HEK293 (cell line): ENCODE data around the gene IGFL2.

ENCODE experiments used
- GLI4 ChIP-seq: fragments of 450-650 bp; formaldehyde crosslinking; IDR thresholded peaks from 2 replicates; pipeline ENCODE4 v1.5.1; 2016; ENCODE audit warnings: missing biosample characterization, missing genetic modification characterization
- GLIS1 ChIP-seq: fragments of 450-650 bp; formaldehyde crosslinking; IDR thresholded peaks from 2 replicates; pipeline ENCODE4 v1.5.1; 2016; ENCODE audit warnings: missing biosample characterization, missing genetic modification characterization
- KLF10 ChIP-seq: fragments of 450-650 bp; IDR thresholded peaks from 2 replicates; pipeline ENCODE4 v1.5.1; 2018; ENCODE audit warnings: missing biosample characterization, mild to moderate bottlenecking, missing genetic modification characterization
- KLF8 ChIP-seq: fragments of 450-650 bp; formaldehyde crosslinking; IDR thresholded peaks from 2 replicates; pipeline ENCODE4 v1.5.1; 2016; ENCODE audit warnings: missing biosample characterization, missing genetic modification characterization
- SP2 ChIP-seq: fragments of 450-650 bp; formaldehyde crosslinking; IDR thresholded peaks from 2 replicates; pipeline ENCODE4 v1.5.1; 2016; ENCODE audit warnings: missing biosample characterization, missing genetic modification characterization
- TCF7L2 ChIP-seq: IDR thresholded peaks from 2 replicates; pipeline ENCODE4 v1.6.1; 2011; ENCODE audit warnings: low read depth, mild to moderate bottlenecking, inconsistent platforms, low read length, moderate library complexity, borderline replicate concordance
- YY1 ChIP-seq: fragments of 450-650 bp; formaldehyde crosslinking; IDR thresholded peaks from 2 replicates; pipeline ENCODE4 v1.5.1; 2018; ENCODE audit warnings: missing biosample characterization, missing genetic modification characterization
- ZBTB48 ChIP-seq: fragments of 450-650 bp; formaldehyde crosslinking; IDR thresholded peaks from 2 replicates; pipeline ENCODE4 v1.5.1; 2016; ENCODE audit warnings: missing biosample characterization, missing genetic modification characterization
- ZFP69B ChIP-seq: fragments of 450-650 bp; formaldehyde crosslinking; IDR thresholded peaks from 2 replicates; pipeline ENCODE4 v1.5.1; 2016; ENCODE audit warnings: missing biosample characterization, missing genetic modification characterization
- ZNF155 ChIP-seq: fragments of 450-650 bp; formaldehyde crosslinking; IDR thresholded peaks from 2 replicates; pipeline ENCODE4 v1.5.1; 2016; ENCODE audit warnings: missing biosample characterization, missing genetic modification characterization
- ZNF16 ChIP-seq: fragments of 450-650 bp; formaldehyde crosslinking; IDR thresholded peaks from 2 replicates; pipeline ENCODE4 v1.5.1; 2016; ENCODE audit warnings: low read depth, missing biosample characterization, missing genetic modification characterization
- ZNF23 ChIP-seq: fragments of 450-650 bp; formaldehyde crosslinking; IDR thresholded peaks from 2 replicates; pipeline ENCODE4 v1.5.1; 2016; ENCODE audit warnings: missing biosample characterization, missing genetic modification characterization, borderline replicate concordance
- ZNF266 ChIP-seq: fragments of 450-650 bp; formaldehyde crosslinking; IDR thresholded peaks from 2 replicates; pipeline ENCODE4 v1.5.1; 2016; ENCODE audit warnings: missing biosample characterization, missing genetic modification characterization, low read depth
- ZNF335 ChIP-seq: fragments of 450-650 bp; formaldehyde crosslinking; conservative IDR thresholded peaks from 2 replicates; pipeline ENCODE4 v1.5.1; 2016; ENCODE audit warnings: missing biosample characterization, missing genetic modification characterization
- ZNF354C ChIP-seq: fragments of 450-650 bp; formaldehyde crosslinking; IDR thresholded peaks from 2 replicates; pipeline ENCODE4 v1.5.1; 2016; ENCODE audit warnings: missing biosample characterization, missing genetic modification characterization, low read depth, borderline replicate concordance
- ZNF366 ChIP-seq: fragments of 450-650 bp; formaldehyde crosslinking; conservative IDR thresholded peaks from 2 replicates; pipeline ENCODE4 v1.5.1; 2016; ENCODE audit warnings: missing biosample characterization, missing genetic modification characterization
- ZNF391 ChIP-seq: fragments of 450-650 bp; formaldehyde crosslinking; IDR thresholded peaks from 2 replicates; pipeline ENCODE4 v1.5.1; 2016; ENCODE audit warnings: low read depth, missing biosample characterization, missing genetic modification characterization, borderline replicate concordance
- ZNF510 ChIP-seq: fragments of 450-650 bp; formaldehyde crosslinking; IDR thresholded peaks from 2 replicates; pipeline ENCODE4 v1.5.1; 2018; ENCODE audit warnings: mild to moderate bottlenecking, missing genetic modification characterization, missing biosample characterization; ENCODE audit not compliant: insufficient replicate concordance
- ZNF521 ChIP-seq: fragments of 450-650 bp; formaldehyde crosslinking; IDR thresholded peaks from 2 replicates; pipeline ENCODE4 v1.5.1; 2017; ENCODE audit warnings: missing biosample characterization, mild to moderate bottlenecking, missing genetic modification characterization
- ZNF610 ChIP-seq: fragments of 450-650 bp; formaldehyde crosslinking; IDR thresholded peaks from 2 replicates; pipeline ENCODE4 v1.5.1; 2016; ENCODE audit warnings: missing biosample characterization, missing genetic modification characterization, borderline replicate concordance
- ZNF629 ChIP-seq: fragments of 450-650 bp; formaldehyde crosslinking; IDR thresholded peaks from 2 replicates; pipeline ENCODE4 v1.5.1; 2017; ENCODE audit warnings: missing biosample characterization, missing genetic modification characterization
- ZNF660 ChIP-seq: fragments of 450-650 bp; IDR thresholded peaks from 2 replicates; pipeline ENCODE4 v1.5.1; 2018; ENCODE audit warnings: missing biosample characterization, mild to moderate bottlenecking, missing genetic modification characterization
- ZNF664 ChIP-seq: fragments of 450-650 bp; formaldehyde crosslinking; IDR thresholded peaks from 2 replicates; pipeline ENCODE4 v1.5.1; 2016; ENCODE audit warnings: missing biosample characterization, missing genetic modification characterization
- TF ChIP-seq, protein P1 (sequence below): fragments of 450-650 bp; formaldehyde crosslinking; IDR thresholded peaks from 2 replicates; pipeline ENCODE4 v1.5.1; 2016; ENCODE audit warnings: missing biosample characterization, missing genetic modification characterization
- TF ChIP-seq, protein P2 (sequence below): fragments of 450-650 bp; formaldehyde crosslinking; IDR thresholded peaks from 2 replicates; pipeline ENCODE4 v1.5.1; 2016; ENCODE audit warnings: missing biosample characterization, missing genetic modification characterization
- TF ChIP-seq, protein P3 (sequence below): fragments of 450-650 bp; formaldehyde crosslinking; IDR thresholded peaks from 2 replicates; pipeline ENCODE4 v1.5.1; 2016; ENCODE audit warnings: missing biosample characterization, missing genetic modification characterization
- TF ChIP-seq, protein P4 (sequence below): fragments of 450-650 bp; formaldehyde crosslinking; IDR thresholded peaks from 2 replicates; pipeline ENCODE4; 2016; ENCODE audit warnings: missing biosample characterization, missing genetic modification characterization
- TF ChIP-seq, protein P5 (sequence below): fragments of 450-650 bp; formaldehyde crosslinking; IDR thresholded peaks from 2 replicates; pipeline ENCODE4 v1.5.1; 2016; ENCODE audit warnings: missing biosample characterization, missing genetic modification characterization
- TF ChIP-seq, protein P6 (sequence below): fragments of 450-650 bp; formaldehyde crosslinking; IDR thresholded peaks from 2 replicates; pipeline ENCODE4 v1.5.1; 2016; ENCODE audit warnings: missing biosample characterization, missing genetic modification characterization
- TF ChIP-seq, protein P7 (sequence below): fragments of 450-650 bp; formaldehyde crosslinking; IDR thresholded peaks from 2 replicates; pipeline ENCODE4 v1.5.1; 2017; ENCODE audit warnings: missing biosample characterization, missing genetic modification characterization

IGFL2 gene

DNA sequence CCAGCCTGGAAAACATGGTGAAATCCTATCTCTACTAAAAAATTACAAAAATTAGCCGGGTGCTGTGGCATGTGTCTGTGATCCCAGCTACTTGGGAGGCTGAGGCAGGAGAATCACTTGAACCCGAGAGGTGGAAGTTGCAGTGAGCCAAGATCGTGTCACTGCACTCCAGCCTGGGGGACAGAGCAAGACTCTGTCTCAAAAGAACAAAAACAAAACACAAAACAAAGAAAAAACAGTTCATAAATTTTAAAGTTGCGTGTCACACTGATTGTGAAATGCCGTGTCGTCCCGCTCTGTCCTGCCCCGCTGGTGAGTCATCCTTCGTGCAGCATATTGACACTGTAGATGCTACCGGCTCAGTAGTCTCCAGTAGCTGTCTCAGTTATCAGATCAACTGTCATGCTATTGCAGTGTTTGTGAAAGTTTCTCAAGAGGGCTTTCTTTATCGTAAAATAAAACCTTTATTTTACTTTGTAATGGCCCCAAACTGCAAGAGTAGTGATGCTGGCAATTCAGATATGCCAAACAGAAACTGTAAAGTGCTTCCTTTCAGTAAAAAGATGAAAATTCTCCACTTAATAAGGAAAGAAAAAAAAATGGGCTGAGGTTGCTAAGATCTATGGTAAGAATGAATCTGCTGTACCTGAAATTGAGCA is 45.1 kb downstream of the IGFL2 start (continued):
- TF ChIP-seq GLIS1 (tag by site-specific recombination) (peak; percentile 24; the same call in 1 of the 2 replicates), YY1 (no peak), ZFP69B (tag by site-specific recombination) (peak; percentile 47; the same call in 1 of the 2 replicates), ZNF664 (tag by site-specific recombination) (no peak), ZNF521 (tag by site-specific recombination) (no peak), ZNF16 (no peak), TCF7L2 (no peak), ZNF629 (tag by site-specific recombination) (peak; percentile 72), KLF10 (tag by site-specific recombination) (no peak), ZNF266 (tag by site-specific recombination) (no peak), SP2 (no peak), ZBTB48 (tag by site-specific recombination) (no peak), KLF8 (tag by site-specific recombination) (peak; percentile 61), ZNF23 (tag by site-specific recombination) (no peak), ZNF155 (tag by site-specific recombination) (no peak), ZNF391 (tag by site-specific recombination) (peak; percentile 50; the same call in 1 of the 2 replicates), ZNF660 (tag by site-specific recombination) (peak; percentile 84), GLI4 (tag by site-specific recombination) (no peak), ZNF510 (tag by site-specific recombination) (no peak), ZNF366 (tag by site-specific recombination) (peak; percentile 71), ZNF354C (no peak), ZNF610 (tag by site-specific recombination) (no peak), ZNF335 (tag by site-specific recombination) (peak; percentile 54)
- TF ChIP-seq, protein P1, sequence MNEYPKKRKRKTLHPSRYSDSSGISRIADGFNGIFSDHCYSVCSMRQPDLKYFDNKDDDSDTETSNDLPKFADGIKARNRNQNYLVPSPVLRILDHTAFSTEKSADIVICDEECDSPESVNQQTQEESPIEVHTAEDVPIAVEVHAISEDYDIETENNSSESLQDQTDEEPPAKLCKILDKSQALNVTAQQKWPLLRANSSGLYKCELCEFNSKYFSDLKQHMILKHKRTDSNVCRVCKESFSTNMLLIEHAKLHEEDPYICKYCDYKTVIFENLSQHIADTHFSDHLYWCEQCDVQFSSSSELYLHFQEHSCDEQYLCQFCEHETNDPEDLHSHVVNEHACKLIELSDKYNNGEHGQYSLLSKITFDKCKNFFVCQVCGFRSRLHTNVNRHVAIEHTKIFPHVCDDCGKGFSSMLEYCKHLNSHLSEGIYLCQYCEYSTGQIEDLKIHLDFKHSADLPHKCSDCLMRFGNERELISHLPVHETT (tag by site-specific recombination): no peak
- TF ChIP-seq, protein P2, sequence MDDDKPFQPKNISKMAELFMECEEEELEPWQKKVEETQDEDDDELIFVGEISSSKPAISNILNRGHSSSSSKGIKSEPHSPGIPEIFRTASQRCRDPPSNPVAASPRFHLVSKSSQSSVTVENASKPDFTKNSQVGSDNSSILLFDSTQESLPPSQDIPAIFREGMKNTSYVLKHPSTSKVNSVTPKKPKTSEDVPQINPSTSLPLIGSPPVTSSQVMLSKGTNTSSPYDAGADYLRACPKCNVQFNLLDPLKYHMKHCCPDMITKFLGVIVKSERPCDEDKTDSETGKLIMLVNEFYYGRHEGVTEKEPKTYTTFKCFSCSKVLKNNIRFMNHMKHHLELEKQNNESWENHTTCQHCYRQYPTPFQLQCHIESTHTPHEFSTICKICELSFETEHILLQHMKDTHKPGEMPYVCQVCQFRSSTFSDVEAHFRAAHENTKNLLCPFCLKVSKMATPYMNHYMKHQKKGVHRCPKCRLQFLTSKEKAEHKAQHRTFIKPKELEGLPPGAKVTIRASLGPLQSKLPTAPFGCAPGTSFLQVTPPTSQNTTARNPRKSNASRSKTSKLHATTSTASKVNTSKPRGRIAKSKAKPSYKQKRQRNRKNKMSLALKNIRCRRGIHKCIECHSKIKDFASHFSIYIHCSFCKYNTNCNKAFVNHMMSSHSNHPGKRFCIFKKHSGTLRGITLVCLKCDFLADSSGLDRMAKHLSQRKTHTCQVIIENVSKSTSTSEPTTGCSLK (tag by site-specific recombination): no peak
- TF ChIP-seq, protein P3, sequence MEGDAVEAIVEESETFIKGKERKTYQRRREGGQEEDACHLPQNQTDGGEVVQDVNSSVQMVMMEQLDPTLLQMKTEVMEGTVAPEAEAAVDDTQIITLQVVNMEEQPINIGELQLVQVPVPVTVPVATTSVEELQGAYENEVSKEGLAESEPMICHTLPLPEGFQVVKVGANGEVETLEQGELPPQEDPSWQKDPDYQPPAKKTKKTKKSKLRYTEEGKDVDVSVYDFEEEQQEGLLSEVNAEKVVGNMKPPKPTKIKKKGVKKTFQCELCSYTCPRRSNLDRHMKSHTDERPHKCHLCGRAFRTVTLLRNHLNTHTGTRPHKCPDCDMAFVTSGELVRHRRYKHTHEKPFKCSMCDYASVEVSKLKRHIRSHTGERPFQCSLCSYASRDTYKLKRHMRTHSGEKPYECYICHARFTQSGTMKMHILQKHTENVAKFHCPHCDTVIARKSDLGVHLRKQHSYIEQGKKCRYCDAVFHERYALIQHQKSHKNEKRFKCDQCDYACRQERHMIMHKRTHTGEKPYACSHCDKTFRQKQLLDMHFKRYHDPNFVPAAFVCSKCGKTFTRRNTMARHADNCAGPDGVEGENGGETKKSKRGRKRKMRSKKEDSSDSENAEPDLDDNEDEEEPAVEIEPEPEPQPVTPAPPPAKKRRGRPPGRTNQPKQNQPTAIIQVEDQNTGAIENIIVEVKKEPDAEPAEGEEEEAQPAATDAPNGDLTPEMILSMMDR (tag by site-specific recombination): no peak
- TF ChIP-seq, protein P4, sequence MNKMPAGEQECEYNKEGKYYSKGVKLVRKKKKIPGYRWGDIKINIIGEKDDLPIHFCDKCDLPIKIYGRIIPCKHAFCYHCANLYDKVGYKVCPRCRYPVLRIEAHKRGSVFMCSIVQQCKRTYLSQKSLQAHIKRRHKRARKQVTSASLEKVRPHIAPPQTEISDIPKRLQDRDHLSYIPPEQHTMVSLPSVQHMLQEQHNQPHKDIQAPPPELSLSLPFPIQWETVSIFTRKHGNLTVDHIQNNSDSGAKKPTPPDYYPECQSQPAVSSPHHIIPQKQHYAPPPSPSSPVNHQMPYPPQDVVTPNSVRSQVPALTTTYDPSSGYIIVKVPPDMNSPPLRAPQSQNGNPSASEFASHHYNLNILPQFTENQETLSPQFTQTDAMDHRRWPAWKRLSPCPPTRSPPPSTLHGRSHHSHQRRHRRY (tag by site-specific recombination): no peak
- TF ChIP-seq, protein P5, sequence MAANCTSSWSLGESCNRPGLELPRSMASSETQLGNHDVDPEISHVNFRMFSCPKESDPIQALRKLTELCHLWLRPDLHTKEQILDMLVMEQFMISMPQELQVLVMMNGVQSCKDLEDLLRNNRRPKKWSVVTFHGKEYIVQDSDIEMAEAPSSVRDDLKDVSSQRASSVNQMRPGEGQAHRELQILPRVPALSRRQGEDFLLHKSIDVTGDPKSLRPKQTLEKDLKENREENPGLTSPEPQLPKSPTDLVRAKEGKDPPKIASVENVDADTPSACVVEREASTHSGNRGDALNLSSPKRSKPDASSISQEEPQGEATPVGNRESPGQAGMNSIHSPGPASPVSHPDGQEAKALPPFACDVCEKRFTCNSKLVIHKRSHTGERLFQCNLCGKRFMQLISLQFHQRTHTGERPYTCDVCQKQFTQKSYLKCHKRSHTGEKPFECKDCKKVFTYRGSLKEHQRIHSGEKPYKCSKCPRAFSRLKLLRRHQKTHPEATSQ (tag by site-specific recombination): no peak
- TF ChIP-seq, protein P6, sequence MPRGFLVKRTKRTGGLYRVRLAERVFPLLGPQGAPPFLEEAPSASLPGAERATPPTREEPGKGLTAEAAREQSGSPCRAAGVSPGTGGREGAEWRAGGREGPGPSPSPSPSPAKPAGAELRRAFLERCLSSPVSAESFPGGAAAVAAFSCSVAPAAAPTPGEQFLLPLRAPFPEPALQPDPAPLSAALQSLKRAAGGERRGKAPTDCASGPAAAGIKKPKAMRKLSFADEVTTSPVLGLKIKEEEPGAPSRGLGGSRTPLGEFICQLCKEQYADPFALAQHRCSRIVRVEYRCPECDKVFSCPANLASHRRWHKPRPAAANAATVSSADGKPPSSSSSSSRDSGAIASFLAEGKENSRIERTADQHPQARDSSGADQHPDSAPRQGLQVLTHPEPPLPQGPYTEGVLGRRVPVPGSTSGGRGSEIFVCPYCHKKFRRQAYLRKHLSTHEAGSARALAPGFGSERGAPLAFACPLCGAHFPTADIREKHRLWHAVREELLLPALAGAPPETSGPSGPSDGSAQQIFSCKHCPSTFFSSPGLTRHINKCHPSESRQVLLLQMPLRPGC (tag by site-specific recombination): 0 out of 2 replicates have a peak, but pooled peaks have one; percentile 35
- TF ChIP-seq, protein P7, sequence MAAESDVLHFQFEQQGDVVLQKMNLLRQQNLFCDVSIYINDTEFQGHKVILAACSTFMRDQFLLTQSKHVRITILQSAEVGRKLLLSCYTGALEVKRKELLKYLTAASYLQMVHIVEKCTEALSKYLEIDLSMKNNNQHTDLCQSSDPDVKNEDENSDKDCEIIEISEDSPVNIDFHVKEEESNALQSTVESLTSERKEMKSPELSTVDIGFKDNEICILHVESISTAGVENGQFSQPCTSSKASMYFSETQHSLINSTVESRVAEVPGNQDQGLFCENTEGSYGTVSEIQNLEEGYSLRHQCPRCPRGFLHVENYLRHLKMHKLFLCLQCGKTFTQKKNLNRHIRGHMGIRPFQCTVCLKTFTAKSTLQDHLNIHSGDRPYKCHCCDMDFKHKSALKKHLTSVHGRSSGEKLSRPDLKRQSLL (tag by site-specific recombination): no peak
